ENCODE results near the gene AKT2. TPM values are rescaled to one million over a fixed set of nuclear protein-coding genes. Genes with fewer than 3 reads are reported as not detected.

AKT2 gene
- total RNA-seq, 1 experiment from 2014 or later, result 150 TPM

DNA sequence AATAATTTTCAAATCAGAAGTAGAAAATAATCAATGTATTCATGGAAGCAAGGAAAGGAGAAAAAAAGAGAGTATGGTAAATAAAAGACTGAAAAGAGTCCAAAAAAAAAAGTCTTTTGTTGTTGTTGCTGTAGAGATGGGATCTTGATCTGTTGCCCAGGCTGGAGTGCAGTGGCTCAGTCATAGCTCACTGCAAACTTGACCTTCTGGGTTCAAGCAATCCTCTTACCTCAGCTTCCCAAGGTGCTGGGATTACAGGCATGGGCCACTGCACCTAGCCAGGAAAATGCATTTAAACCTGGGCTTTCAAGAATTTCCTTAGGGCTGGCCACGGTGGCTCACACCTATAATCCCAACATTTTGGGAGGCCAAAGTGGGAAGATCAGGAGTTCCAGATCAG, 100.9 kb downstream of the AKT2 start:
- peaks cover 6 to 12% of the 10 kb centered on the region in 2 experiments for H3K4me1 Mint-ChIP-seq
- WGBS (ENCODE audit: extremely low coverage, insufficient read length, low lambda C conversion rate), result no CpG with 5 or more reads among the region's 1 CpG

More for the DNA sequence above, 100.9 kb downstream of the AKT2 start:
- Histone ChIP-seq H4K5ac (ENCODE audit: insufficient read length, low read depth, low read length) (no peak overlapping the region), H2BK15ac (ENCODE audit: low read depth, low read length) (no peak overlapping the region), H2BK12ac (ENCODE audit: insufficient read length, low read depth, low read length) (no peak overlapping the region), H3K79me2 (ENCODE audit: insufficient read depth, low read length) (no peaks in the 10 kb centered on the region), H3K4me1 (ENCODE audit: insufficient read depth, low read length) (no peaks in the 10 kb centered on the region), H3T11ph (ENCODE audit: low read length) (no peak overlapping the region), H3K4ac (ENCODE audit: low read depth, low read length) (no peak overlapping the region), H4K91ac (ENCODE audit: insufficient read length, low read depth, low read length) (no peak overlapping the region), H2BK20ac (ENCODE audit: low read depth, low read length, poor library complexity, severe bottlenecking) (no peak overlapping the region), H3K23ac (ENCODE audit: insufficient read length, low read depth, low read length) (no peak overlapping the region), H3K18ac (ENCODE audit: insufficient read length, low read depth, low read length) (no peak overlapping the region), H3K9me3 (ENCODE audit: control insufficient read depth, low read depth, low read length) (no peaks in the 10 kb centered on the region), H2AFZ (ENCODE audit: low read length) (no peak overlapping the region), H2AK5ac (ENCODE audit: insufficient read length, low read length) (no peak overlapping the region), H3K4me2 (ENCODE audit: insufficient read depth, insufficient read length, low read length) (no peak overlapping the region), H2BK5ac (ENCODE audit: insufficient read length, low read length) (no peak overlapping the region), H3K27ac (ENCODE audit: insufficient read length, low read depth, low read length) (no peak overlapping the region), H3K79me1 (ENCODE audit: insufficient read depth, low read depth, low read length, poor library complexity, severe bottlenecking) (no peaks in the 10 kb centered on the region), H4K8ac (replicated peaks; ENCODE audit: insufficient read length, low read depth, low read length) (no peak overlapping the region), H3K56ac (ENCODE audit: insufficient read length, low read depth, low read length) (no peak overlapping the region), H3K9ac (ENCODE audit: extremely low read depth, insufficient read length, low read length) (no peak overlapping the region), H3K23me2 (ENCODE audit: insufficient read length, low read depth, low read length, poor library complexity, severe bottlenecking) (no peaks in the 10 kb centered on the region), H4K20me1 (ENCODE audit: control insufficient read depth, insufficient read depth, insufficient read length) (no peaks in the 10 kb centered on the region), H3K14ac (ENCODE audit: insufficient read depth, low read length) (no peak overlapping the region), H3K27me3 (ENCODE audit: insufficient read depth, low read length) (no peaks in the 10 kb centered on the region), H2BK120ac (ENCODE audit: low read depth, low read length, poor library complexity, severe bottlenecking) (no peak overlapping the region)
- Mint-ChIP-seq H3K27ac (no peak overlapping the region), H3K4me3 (no peak overlapping the region), H3K9me3 (no peaks in the 10 kb centered on the region; a peak in 1 of 5 replicates), H3K36me3 (ENCODE audit: insufficient read depth in 1 of 3, low read depth in 3 of 3) (no peaks in the 10 kb centered on the region), H3K27me3 (ENCODE audit: low read depth) (peaks cover 7% of the 10 kb centered on the region)
- DNase-seq, result no peak
- TF ChIP-seq, protein P1, sequence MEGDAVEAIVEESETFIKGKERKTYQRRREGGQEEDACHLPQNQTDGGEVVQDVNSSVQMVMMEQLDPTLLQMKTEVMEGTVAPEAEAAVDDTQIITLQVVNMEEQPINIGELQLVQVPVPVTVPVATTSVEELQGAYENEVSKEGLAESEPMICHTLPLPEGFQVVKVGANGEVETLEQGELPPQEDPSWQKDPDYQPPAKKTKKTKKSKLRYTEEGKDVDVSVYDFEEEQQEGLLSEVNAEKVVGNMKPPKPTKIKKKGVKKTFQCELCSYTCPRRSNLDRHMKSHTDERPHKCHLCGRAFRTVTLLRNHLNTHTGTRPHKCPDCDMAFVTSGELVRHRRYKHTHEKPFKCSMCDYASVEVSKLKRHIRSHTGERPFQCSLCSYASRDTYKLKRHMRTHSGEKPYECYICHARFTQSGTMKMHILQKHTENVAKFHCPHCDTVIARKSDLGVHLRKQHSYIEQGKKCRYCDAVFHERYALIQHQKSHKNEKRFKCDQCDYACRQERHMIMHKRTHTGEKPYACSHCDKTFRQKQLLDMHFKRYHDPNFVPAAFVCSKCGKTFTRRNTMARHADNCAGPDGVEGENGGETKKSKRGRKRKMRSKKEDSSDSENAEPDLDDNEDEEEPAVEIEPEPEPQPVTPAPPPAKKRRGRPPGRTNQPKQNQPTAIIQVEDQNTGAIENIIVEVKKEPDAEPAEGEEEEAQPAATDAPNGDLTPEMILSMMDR (conservative IDR thresholded peaks at IDR 0.05), result no peak

Small RNAs within 50 kb of the gene (microRNA-seq; reads per million reads assigned to microRNA genes)
- 9.9 reads per million, percentile 47 among the genes with 10 or more reads in this experiment for gene MIR641 (ENCODE audit: borderline microRNAs expressed)

Other genes starting within 250 kb of the AKT2 start
- gene ZNF780B, start 229.1 kb downstream of the AKT2 start, total RNA-seq (2021), result 23.3 and 31.9 TPM in 2 replicates
- gene ZNF780A, start 194.4 kb downstream of the AKT2 start, total RNA-seq (2021), result 16.7 and 18.7 TPM in 2 replicates
- gene MAP3K10, start 93.9 kb downstream of the AKT2 start, total RNA-seq (2021), result 17.7 and 19.0 TPM in 2 replicates
- 0.15 and 0.31 TPM in 2 replicates for gene TTC9B, start 67.0 kb downstream of the AKT2 start, total RNA-seq (2021)
- gene CCNP, start 58.7 kb downstream of the AKT2 start, total RNA-seq (2021), result 0.31 and 0.35 TPM in 2 replicates
- 18.4 and 19.4 TPM in 2 replicates for gene C19orf47, start 63.1 kb upstream of the AKT2 start, total RNA-seq (2021)
- gene PLD3, start 63.4 kb upstream of the AKT2 start, total RNA-seq (2021), result 191 and 194 TPM in 2 replicates
- 0.15 TPM in 1 of 2 replicates, not detected in the other for gene HIPK4, start 104.8 kb upstream of the AKT2 start, total RNA-seq (2021)
- gene PRX, start 128.0 kb upstream of the AKT2 start, total RNA-seq (2021), result 3.8 and 4.0 TPM in 2 replicates
- 7.9 and 9.3 TPM in 2 replicates for gene SERTAD1, start 140.6 kb upstream of the AKT2 start, total RNA-seq (2021)
- gene SERTAD3, start 159.0 kb upstream of the AKT2 start, total RNA-seq (2021), result 30.9 and 32.2 TPM in 2 replicates
- 27.9 and 30.4 TPM in 2 replicates for gene BLVRB, start 180.4 kb upstream of the AKT2 start, total RNA-seq (2021)
- gene SPTBN4, start 181.7 kb upstream of the AKT2 start, total RNA-seq (2021), result 2.7 and 2.9 TPM in 2 replicates